OCI-LY3 (cell line): ENCODE measurements around the gene REXO1.

Experiments
- H2AFZ ChIP-seq: fragments of 200-600, 300-600 bp; shearing (Covaris generic); 2 replicates; pipeline ENCODE4 v1.6.0; 2014; ENCODE audit warnings: antibody characterized with exemption, low read depth, low read length
- H3K27ac ChIP-seq: fragments of 200-600, 300-600 bp; sonication (generic); 2 replicates; pipeline ENCODE4 v1.5.1; 2014; ENCODE audit warnings: mild to moderate bottlenecking, low read length, moderate library complexity, mixed read lengths
- H3K27me3 ChIP-seq: fragments of 200-600, 300-600 bp; sonication (generic); 2 replicates; pipeline ENCODE4 v1.6.1; 2014; ENCODE audit warnings: low read depth, low read length, mixed read lengths
- H3K36me3 ChIP-seq: fragments of 200-600, 300-600 bp; sonication (generic); replicated peaks from 2 replicates; pipeline ENCODE3; 2014; ENCODE audit warnings: low read depth, low read length, mixed read lengths
- H3K4me1 ChIP-seq: fragments of 300-600, 200-600 bp; sonication (generic); 2 replicates; pipeline ENCODE4 v1.6.1; 2014; ENCODE audit warnings: low read length, mixed read lengths
- H3K4me2 ChIP-seq: fragments of 200-600, 300-600 bp; sonication (generic); 2 replicates; pipeline ENCODE4 v1.6.1; 2014; ENCODE audit warnings: low read length, mixed read lengths
- H3K4me3 ChIP-seq: fragments of 300-600, 200-600 bp; sonication (generic); 2 replicates; pipeline ENCODE4 v1.5.1; 2014; ENCODE audit warnings: antibody characterized with exemption, mild to moderate bottlenecking, low read length, moderate library complexity
- H3K79me2 ChIP-seq: fragments of 300-600, 200-600 bp; shearing (Covaris generic); 2 replicates; pipeline ENCODE4 v1.6.1; 2014; ENCODE audit warnings: mild to moderate bottlenecking, low read length, mixed read lengths
- H3K9ac ChIP-seq: fragments of 300-600, 200-600 bp; shearing (Covaris generic); 2 replicates; pipeline ENCODE4 v1.6.0; 2014; ENCODE audit warnings: mild to moderate bottlenecking, low read length, moderate library complexity
- H3K9me3 ChIP-seq: fragments of 200-600, 300-600 bp; shearing (Covaris generic); 2 replicates; pipeline ENCODE4 v1.6.1; 2014; ENCODE audit warnings: low read length, mixed read lengths; ENCODE audit not compliant: insufficient read depth
- H4K20me1 ChIP-seq: fragments of 200-600, 300-600 bp; sonication (generic); 2 replicates; pipeline ENCODE4 v1.6.1; 2016; ENCODE audit warnings: low read length, mixed read lengths; ENCODE audit not compliant: insufficient read depth
- EZH2phosphoT487 ChIP-seq: fragments of 200-600 bp; shearing (Covaris generic); IDR thresholded peaks from 2 replicates; pipeline ENCODE4 v1.6.1; 2018; ENCODE audit warnings: antibody characterized with exemption, mixed run types, low read depth
- TF ChIP-seq, protein P1 (sequence below): fragments of 200-600, 300-600 bp; sonication (generic); IDR thresholded peaks from 2 replicates; pipeline ENCODE4 v1.5.1; 2014; ENCODE audit warnings: antibody characterized with exemption, low read length, low read depth

The REXO1 gene

DNA sequence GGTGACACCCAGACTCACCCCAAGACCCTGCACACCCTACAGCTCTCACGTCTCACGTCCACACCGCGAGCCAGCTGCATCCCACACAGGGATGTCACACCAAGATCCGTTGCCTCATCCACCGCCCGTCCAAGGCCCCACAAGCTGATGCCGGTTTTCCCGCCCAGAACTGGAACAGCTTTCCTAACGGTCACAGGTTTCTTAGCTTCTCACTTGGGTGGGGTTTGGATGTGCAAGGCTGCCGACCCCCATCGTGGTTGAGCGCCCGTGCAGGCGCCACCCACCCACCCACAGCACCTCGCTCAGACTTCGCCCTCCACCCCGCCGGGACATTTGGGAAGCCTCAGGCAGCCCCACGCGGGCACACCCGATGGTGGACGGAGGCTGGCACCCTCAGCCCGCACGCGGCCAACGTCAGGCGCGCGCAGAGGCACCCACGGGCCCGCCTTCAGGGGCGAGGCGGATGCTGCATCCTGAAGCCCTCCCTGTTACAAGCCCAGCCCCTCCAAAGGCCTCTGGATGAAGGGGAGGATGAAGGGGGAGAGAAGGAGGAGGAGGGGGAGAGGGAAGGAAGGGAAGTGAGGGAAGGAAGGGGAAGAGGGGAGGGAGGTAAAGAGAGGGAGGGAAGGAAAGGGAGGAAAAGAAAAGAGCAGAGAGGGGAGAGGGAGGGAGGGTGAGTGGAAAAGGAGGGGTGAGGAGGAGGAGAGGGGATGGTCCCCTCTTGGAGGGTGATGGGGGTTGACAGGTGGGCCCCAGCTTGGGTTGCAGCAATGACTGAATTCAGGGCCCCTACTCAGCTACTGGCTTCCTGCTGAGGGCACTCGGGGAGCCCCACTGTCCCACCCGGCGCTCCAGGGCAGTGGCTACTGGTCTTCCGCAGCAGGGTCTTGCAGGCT is 82.1 kb downstream of the REXO1 start:
- Histone ChIP-seq H3K36me3 (no peaks in the 10 kb centered on the region), H3K4me1 (peaks cover 12% of the 10 kb centered on the region), H3K4me3 (no peak overlapping the region), H3K4me2 (peak overlapping the region; percentile 54; the same call in 1 of the 2 replicates), H3K27me3 (peaks cover 10% of the 10 kb centered on the region; the same call in 1 of the 2 replicates), H2AFZ (peak overlapping the region; percentile 74), H4K20me1 (no peaks in the 10 kb centered on the region), H3K9ac (peak overlapping the region; percentile 9; the same call in 1 of the 2 replicates), H3K9me3 (peaks cover 11% of the 10 kb centered on the region), H3K79me2 (no peaks in the 10 kb centered on the region), H3K27ac (no peak overlapping the region)
- TF ChIP-seq, protein P1, sequence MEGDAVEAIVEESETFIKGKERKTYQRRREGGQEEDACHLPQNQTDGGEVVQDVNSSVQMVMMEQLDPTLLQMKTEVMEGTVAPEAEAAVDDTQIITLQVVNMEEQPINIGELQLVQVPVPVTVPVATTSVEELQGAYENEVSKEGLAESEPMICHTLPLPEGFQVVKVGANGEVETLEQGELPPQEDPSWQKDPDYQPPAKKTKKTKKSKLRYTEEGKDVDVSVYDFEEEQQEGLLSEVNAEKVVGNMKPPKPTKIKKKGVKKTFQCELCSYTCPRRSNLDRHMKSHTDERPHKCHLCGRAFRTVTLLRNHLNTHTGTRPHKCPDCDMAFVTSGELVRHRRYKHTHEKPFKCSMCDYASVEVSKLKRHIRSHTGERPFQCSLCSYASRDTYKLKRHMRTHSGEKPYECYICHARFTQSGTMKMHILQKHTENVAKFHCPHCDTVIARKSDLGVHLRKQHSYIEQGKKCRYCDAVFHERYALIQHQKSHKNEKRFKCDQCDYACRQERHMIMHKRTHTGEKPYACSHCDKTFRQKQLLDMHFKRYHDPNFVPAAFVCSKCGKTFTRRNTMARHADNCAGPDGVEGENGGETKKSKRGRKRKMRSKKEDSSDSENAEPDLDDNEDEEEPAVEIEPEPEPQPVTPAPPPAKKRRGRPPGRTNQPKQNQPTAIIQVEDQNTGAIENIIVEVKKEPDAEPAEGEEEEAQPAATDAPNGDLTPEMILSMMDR, result no peak
- no peak for TF ChIP-seq EZH2phosphoT487
